ENCODE measurements around the gene APCDD1L. TPM values are rescaled to one million over a fixed set of nuclear protein-coding genes. Genes with fewer than 3 reads are reported as not detected.

The APCDD1L gene
- total RNA-seq, 1 experiment from 2014 or later: not detected

- no peaks in the 10 kb centered on the region for H3K27me3 ChIP-seq (replicated peaks; ENCODE audit: control insufficient read depth, insufficient read depth, low read length)
- Mint-ChIP-seq H3K27me3 (ENCODE audit: insufficient read depth, unreplicated experiment) (no peaks in the 10 kb centered on the region), H3K4me3 (ENCODE audit: unreplicated experiment) (no peak overlapping the region), H3K36me3 (ENCODE audit: insufficient read depth, unreplicated experiment) (peaks cover 72% of the 10 kb centered on the region), H3K4me1 (ENCODE audit: low read depth, unreplicated experiment) (peaks cover 21% of the 10 kb centered on the region), H3K9me3 (ENCODE audit: unreplicated experiment) (no peaks in the 10 kb centered on the region), H3K27ac (ENCODE audit: unreplicated experiment) (no peak overlapping the region)
- DNase-seq: no peak
- TF ChIP-seq CTCF (IDR thresholded peaks at IDR 0.05; ENCODE audit: insufficient read depth in 1 of 2, low read depth in 1 of 2, low read length in 1 of 2, severe bottlenecking in 1 of 2, unreplicated experiment in 1 of 2): no peak
- ChIA-PET POLR2A (no interaction called here), CTCF (no interaction called here)
- H3K9me3 ChIP-seq: no peaks in the 10 kb centered on the region
- H3K4me1 ChIP-seq: peaks cover 22% of the 10 kb centered on the region
- no peak overlapping the region for H3K4me3 ChIP-seq (ENCODE audit: low read depth, low read length)
- intact Hi-C loops (cut with micrococcal nuclease; ENCODE audit: unreplicated experiment): no loop called here
- H3K36me3 ChIP-seq (ENCODE audit: control insufficient read depth, insufficient read depth, low read length): peaks cover 13% of the 10 kb centered on the region
- BruUV-seq (replicated peaks): no TSS peak
These were observed 76.0 kb downstream of the APCDD1L start for GRCh38 chr20:58438970-58439808.

- H3K27me3 ChIP-seq (replicated peaks; ENCODE audit: control insufficient read depth, insufficient read depth, low read length): no peaks in the 10 kb centered on the region
- BruUV-seq (replicated peaks): no TSS peak
- Mint-ChIP-seq H3K27ac (ENCODE audit: unreplicated experiment) (peak overlapping the region; percentile 49), H3K9me3 (ENCODE audit: unreplicated experiment) (no peaks in the 10 kb centered on the region), H3K4me3 (ENCODE audit: unreplicated experiment) (no peak overlapping the region), H3K36me3 (ENCODE audit: insufficient read depth, unreplicated experiment) (peaks cover 66% of the 10 kb centered on the region), H3K27me3 (ENCODE audit: insufficient read depth, unreplicated experiment) (no peaks in the 10 kb centered on the region), H3K4me1 (ENCODE audit: low read depth, unreplicated experiment) (peaks cover 36% of the 10 kb centered on the region)
- CTCF ChIA-PET: no interaction called here
- POLR2A ChIA-PET: interaction anchor here (0.5 kb wide), 1 partner anchor 16 kb away, joined by 9 read pairs; no protein-coding TSS in a partner anchor
- H3K36me3 ChIP-seq (ENCODE audit: control insufficient read depth, insufficient read depth, low read length): peaks cover 11% of the 10 kb centered on the region
- H3K4me1 ChIP-seq: peaks cover 33% of the 10 kb centered on the region
- no peak for DNase-seq
- H3K4me3 ChIP-seq (ENCODE audit: low read depth, low read length): no peak overlapping the region
- no peak for TF ChIP-seq CTCF (IDR thresholded peaks at IDR 0.05; ENCODE audit: insufficient read depth in 1 of 2, low read depth in 1 of 2, low read length in 1 of 2, severe bottlenecking in 1 of 2, unreplicated experiment in 1 of 2)
- intact Hi-C loops (cut with micrococcal nuclease; ENCODE audit: unreplicated experiment): no loop called here
- H3K9me3 ChIP-seq: no peaks in the 10 kb centered on the region
These were observed 78.1 kb downstream of the APCDD1L start for GRCh38 chr20:58436868-58437645.

GRCh38 chr20:58435237-58435636 lies 80.0 kb downstream of the APCDD1L start:
- H3K4me1 ChIP-seq: peaks cover 44% of the 10 kb centered on the region
- H3K4me1 Mint-ChIP-seq (ENCODE audit: low read depth, unreplicated experiment): peaks cover 43% of the 10 kb centered on the region
- H3K36me3 ChIP-seq (ENCODE audit: control insufficient read depth, insufficient read depth, low read length): peaks cover 9% of the 10 kb centered on the region
- TF ChIP-seq CTCF (IDR thresholded peaks at IDR 0.05; ENCODE audit: insufficient read depth in 1 of 2, low read depth in 1 of 2, low read length in 1 of 2, severe bottlenecking in 1 of 2, unreplicated experiment in 1 of 2): no peak
- no peaks in the 10 kb centered on the region for H3K9me3 Mint-ChIP-seq (ENCODE audit: unreplicated experiment)
- no peaks in the 10 kb centered on the region for H3K9me3 ChIP-seq
- no peak overlapping the region for H3K4me3 ChIP-seq (ENCODE audit: low read depth, low read length)
- no peaks in the 10 kb centered on the region for H3K27me3 Mint-ChIP-seq (ENCODE audit: insufficient read depth, unreplicated experiment)
- intact Hi-C loops (cut with micrococcal nuclease; ENCODE audit: unreplicated experiment): no loop called here
- peaks cover 66% of the 10 kb centered on the region for H3K36me3 Mint-ChIP-seq (ENCODE audit: insufficient read depth, unreplicated experiment)
- no peak for DNase-seq
- ChIA-PET POLR2A (no interaction called here), CTCF (interaction anchor here (0.7 to 1.2 kb wide), 2 partner anchors 196 to 1026 kb away, joined by 3 read pairs; no protein-coding TSS in a partner anchor)
- TSS peak; percentile 4 for BruUV-seq (replicated peaks)
- H3K27ac Mint-ChIP-seq (ENCODE audit: unreplicated experiment): peak overlapping the region; percentile 16
- no peak overlapping the region for H3K4me3 Mint-ChIP-seq (ENCODE audit: unreplicated experiment)
- no peaks in the 10 kb centered on the region for H3K27me3 ChIP-seq (replicated peaks; ENCODE audit: control insufficient read depth, insufficient read depth, low read length)
